SU-DHL-6 (cell line): ENCODE data around the gene DNAJC27.

Source experiments
- H2AFZ ChIP-seq: fragments of 200-600 bp; sonication (generic); 2 replicates; pipeline ENCODE4 v1.6.1; 2014; ENCODE audit warnings: low read depth, mild to moderate bottlenecking, moderate library complexity, mixed read lengths, antibody characterized with exemption, low read length; ENCODE audit not compliant: severe bottlenecking
- H3F3A ChIP-seq: fragments of 200-600 bp; shearing (Covaris generic); 2 replicates; pipeline ENCODE4 v1.6.0; 2016; ENCODE audit warnings: antibody characterized with exemption, mild to moderate bottlenecking; ENCODE audit not compliant: insufficient read depth
- H3K27ac ChIP-seq: fragments of 200-600 bp; sonication (generic); 2 replicates; pipeline ENCODE4 v1.5.1; 2016; ENCODE audit warnings: low read depth, mild to moderate bottlenecking, low read length, moderate library complexity, mixed read lengths
- H3K27me3 ChIP-seq: fragments of 200-600 bp; sonication (generic), shearing (Covaris generic); 2 replicates; pipeline ENCODE4 v1.6.0; 2014; ENCODE audit warnings: mild to moderate bottlenecking, low read length
- H3K36me3 ChIP-seq: fragments of 200-600 bp; sonication (generic); 2 replicates; pipeline ENCODE4 v1.6.1; 2014; ENCODE audit warnings: mild to moderate bottlenecking, low read length, mixed read lengths
- H3K4me2 ChIP-seq: fragments of 300-600, 200-600 bp; shearing (Covaris generic), sonication (generic); 2 replicates; pipeline ENCODE4 v1.6.0; 2014; ENCODE audit warnings: low read length, low read depth, mild to moderate bottlenecking; ENCODE audit not compliant: poor library complexity, severe bottlenecking
- H3K4me3 ChIP-seq: fragments of 200-600 bp; sonication (generic); 2 replicates; pipeline ENCODE4 v1.5.1; 2014; ENCODE audit warnings: antibody characterized with exemption, low read length, mild to moderate bottlenecking, mixed read lengths; ENCODE audit not compliant: insufficient read depth, poor library complexity, severe bottlenecking
- H3K79me2 ChIP-seq: fragments of 200-600 bp; sonication (generic); 2 replicates; pipeline ENCODE4 v1.6.1; 2014; ENCODE audit warnings: mild to moderate bottlenecking, low read length, moderate library complexity; ENCODE audit not compliant: insufficient read depth
- H3K9ac ChIP-seq: fragments of 200-600 bp; sonication (generic); 2 replicates; pipeline ENCODE4 v1.7.0; 2014; ENCODE audit warnings: mild to moderate bottlenecking, low read length
- H3K9me2 ChIP-seq: fragments of 200-600 bp; sonication (generic); replicated peaks from 2 replicates; pipeline ENCODE4 v1.6.1; 2014; ENCODE audit warnings: low read length; ENCODE audit not compliant: insufficient read depth
- H3K9me3 ChIP-seq: fragments of 200-600 bp; sonication (generic); 2 replicates; pipeline ENCODE4 v1.6.1; 2014; ENCODE audit warnings: low read length, mixed read lengths; ENCODE audit not compliant: insufficient read depth
- H4K20me1 ChIP-seq: fragments of 200-600 bp; sonication (generic); 2 replicates; pipeline ENCODE4 v1.6.1; 2014; ENCODE audit warnings: low read depth, mild to moderate bottlenecking, antibody characterized with exemption, low read length, moderate library complexity, mixed read lengths
- CTCF ChIP-seq: fragments of 200-600 bp; sonication (generic); IDR thresholded peaks from one replicate; pipeline ENCODE4 v1.5.1; 2017; ENCODE audit warnings: antibody characterized with exemption, mild to moderate bottlenecking, low read length, moderate library complexity; ENCODE audit not compliant: insufficient read depth, poor library complexity, severe bottlenecking
- EZH2phosphoT487 ChIP-seq: fragments of 200-600 bp; sonication (generic), shearing (Covaris generic); conservative IDR thresholded peaks from 2 replicates; pipeline ENCODE4 v1.6.1; 2018; ENCODE audit warnings: mild to moderate bottlenecking, antibody characterized with exemption, low read length, moderate library complexity, mixed read lengths

Gene DNAJC27

DNA sequence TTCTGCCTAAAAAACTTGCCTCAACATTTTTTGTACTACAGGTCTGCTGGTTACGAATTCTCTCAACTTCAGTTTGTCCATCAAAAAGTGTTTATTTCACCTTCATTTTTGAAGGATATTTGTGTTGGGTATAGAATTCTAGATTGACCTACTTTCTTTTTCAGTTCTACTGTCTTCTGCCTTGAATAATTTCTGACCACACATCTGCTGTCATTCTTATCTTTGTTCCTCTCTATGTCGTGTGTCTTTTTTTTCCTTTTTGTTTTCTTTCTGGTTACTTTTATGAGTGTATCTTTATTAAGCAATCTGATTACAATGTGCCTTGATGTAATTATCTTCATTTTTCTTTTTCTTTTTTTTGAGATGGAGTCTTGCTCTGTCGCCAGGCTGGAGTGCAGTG lies 77.0 kb downstream of the DNAJC27 start:
- no peaks in the 10 kb centered on the region for H4K20me1 ChIP-seq
- peak overlapping the region; percentile 1 for H3K4me3 ChIP-seq
- peaks cover 22% of the 10 kb centered on the region; the same call in 1 of the 2 replicates for H3K9me3 ChIP-seq
- no peak overlapping the region for H3K4me2 ChIP-seq
- H3K9ac ChIP-seq: no peak overlapping the region
- peaks cover 27% of the 10 kb centered on the region for H3K36me3 ChIP-seq
- no peak overlapping the region for H2AFZ ChIP-seq
- H3K27ac ChIP-seq: no peak overlapping the region
- peaks cover 20% of the 10 kb centered on the region for H3K79me2 ChIP-seq
- H3K27me3 ChIP-seq: no peaks in the 10 kb centered on the region
- no peaks in the 10 kb centered on the region for H3F3A ChIP-seq
- no peaks in the 10 kb centered on the region for H3K9me2 ChIP-seq
- TF ChIP-seq EZH2phosphoT487 (no peak), CTCF (no peak)

GRCh38 chr2:24893934-24894333 lies 77.8 kb downstream of the DNAJC27 start:
- no peak overlapping the region for H3K27ac ChIP-seq
- H3K4me3 ChIP-seq: no peak overlapping the region
- H4K20me1 ChIP-seq: no peaks in the 10 kb centered on the region
- peaks cover 22% of the 10 kb centered on the region; the same call in 1 of the 2 replicates for H3K9me3 ChIP-seq
- H3K79me2 ChIP-seq: peaks cover 12% of the 10 kb centered on the region
- H3K4me2 ChIP-seq: no peak overlapping the region
- no peak overlapping the region for H2AFZ ChIP-seq
- TF ChIP-seq CTCF (no peak), EZH2phosphoT487 (no peak)
- no peak overlapping the region for H3K9ac ChIP-seq
- no peaks in the 10 kb centered on the region for H3K9me2 ChIP-seq
- no peaks in the 10 kb centered on the region for H3F3A ChIP-seq
- no peaks in the 10 kb centered on the region for H3K27me3 ChIP-seq
- H3K36me3 ChIP-seq: peaks cover 23% of the 10 kb centered on the region
